Right lobe of liver (tissue), 6 donors: Measurements from ENCODE around the gene CDC20. TPM values are rescaled to one million over a fixed set of nuclear protein-coding genes. Genes with fewer than 3 reads are reported as not detected.

Source experiments
- ATAC-seq, 4 donors: fragments of 200-7000 bp; cut with Tn5 transposase; one replicate each; pipeline ENCODE4 v1.9.1; 2020; ENCODE audit warnings: mild to moderate bottlenecking in 4 of 4, moderate library complexity in 4 of 4
- DNase-seq, 3 donors: peaks; one replicate each; pipeline ENCODE4 v3.0.0-alpha.2; 2020
- H3K27ac ChIP-seq, 3 donors: fragments of 200-600 bp; one replicate each; pipeline ENCODE4 v1.8.0; 2022
- H3K27me3 ChIP-seq, 2 donors: fragments of 200-600 bp; one replicate each; pipeline ENCODE4 v1.8.0; 2022
- H3K36me3 ChIP-seq, 4 donors: fragments of 200-600 bp; sonication (generic) in 1 of 4; one replicate each; pipeline versions ENCODE4 v1.5.1 to v1.8.0; 2017 to 2022; ENCODE audit warnings: control low read depth in 1 of 4
- H3K4me1 ChIP-seq, 4 donors: fragments of 200-600 bp; sonication (generic) in 1 of 4; one replicate each; pipeline versions ENCODE4 v1.5.1 to v1.8.0; 2017 to 2022; ENCODE audit warnings: control low read depth in 1 of 4
- H3K4me3 ChIP-seq, 3 donors: fragments of 200-600 bp; one replicate each; pipeline ENCODE4 v1.8.0; 2022
- H3K9me3 ChIP-seq, 4 donors: fragments of 200-600 bp; sonication (generic) in 1 of 4; one replicate each; pipeline versions ENCODE4 v1.5.1 to v1.8.0; 2017 to 2022; ENCODE audit warnings: control low read depth in 1 of 4
- POLR2A ChIP-seq: fragments of 450-650 bp; IDR thresholded peaks from one replicate; pipeline ENCODE4 v1.6.1; 2017; ENCODE audit warnings: antibody characterized with exemption, mild to moderate bottlenecking
- WGBS: methylation state at CpG from one replicate; pipeline ENCODE4 v1.1.6; 2018; ENCODE audit warnings: low coverage, low lambda C conversion rate; ENCODE audit not compliant: insufficient coverage; ENCODE audit errors: missing lambda C conversion rate; 5-methylcytosine and 5-hydroxymethylcytosine counted together
- intact Hi-C, 2 donors: fragments of 100-400 bp; cut with DNase I; formaldehyde crosslinking; loops; one replicate each; pipeline versions ENCODE4 v1.11.2 to v1.14.1; 2022
- total RNA-seq, 6 experiments: library from RNA; depleted of rRNA in 2 of 6; stranded (reverse); fragments of >200 nt in 2 of 6; fragmentation: NEBNext Ultra II Directional in 3 of 6; extraction: Animal tissue kit (Norgen Biotek cat#: 25700) in 3 of 6; gene quantifications; one replicate each; pipeline versions ENCODE4 v1.1.0 to v1.2.4, GENCODE V29; 2016 to 2023
- TF ChIP-seq, protein P1 (sequence below), 4 donors: fragments of 200-600 bp in 3 of 4; fragments of 450-650 bp in 1 of 4; IDR thresholded peaks; one replicate each; pipeline versions ENCODE4 v1.5.1 to v1.8.0; 2016 to 2022; ENCODE audit warnings: antibody characterized with exemption in 4 of 4, mild to moderate bottlenecking in 2 of 4
- donor health status: DM: no; HTN: yes; CAD: no.
- donor health status: DM: no; HTN: no; CAD: no.
- donor health status: DM: no; HTN: no; CAD: no.
- donor health status: DM: no; HTN: yes; CAD: no.
- donor health status: DM: no; HTN: yes; CAD: no.

Gene CDC20
- total RNA-seq, 6 experiments from 2014 or later, result 0.49 to 5.3 (median 2.3) TPM; not detected in 1

DNA sequence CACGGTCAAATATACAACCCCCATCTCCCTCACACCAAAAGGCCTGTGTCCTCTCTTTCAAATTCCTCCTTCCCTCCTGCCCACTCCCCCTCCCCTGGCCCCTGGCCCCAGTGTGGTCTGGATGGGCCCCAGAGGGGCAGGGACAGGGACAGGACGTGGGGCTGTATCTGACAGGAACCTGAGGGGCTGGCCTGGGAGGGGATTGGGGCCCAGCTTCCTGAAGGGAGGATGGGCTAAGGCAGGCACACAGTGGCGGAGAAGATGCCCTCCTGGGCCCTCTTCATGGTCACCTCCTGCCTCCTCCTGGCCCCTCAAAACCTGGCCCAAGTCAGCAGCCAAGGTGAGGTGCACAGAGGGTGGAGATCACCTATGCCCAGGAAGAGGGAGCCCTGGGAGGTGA is 21.2 kb upstream of the CDC20 start, which contains the start of gene MPL:
TSS of gene MPL (plus strand) at position 231 of the 400 bp plus-strand sequence. CDS start at position 262, 31 bp downstream.
- Histone ChIP-seq H3K36me3 (no peaks in the 10 kb centered on the region), H3K27me3 (no peaks in the 10 kb centered on the region), H3K27ac (no peak within 1 kb of the TSS), H3K4me3 (no peak within 1 kb of the TSS), H3K4me1 (no peaks in the 10 kb centered on the region), H3K9me3 (no peaks in the 10 kb centered on the region)
- intact Hi-C loops, result no loop called here
- DNase-seq, result no peak
- TF ChIP-seq POLR2A, result no peak
- TF ChIP-seq, protein P1, sequence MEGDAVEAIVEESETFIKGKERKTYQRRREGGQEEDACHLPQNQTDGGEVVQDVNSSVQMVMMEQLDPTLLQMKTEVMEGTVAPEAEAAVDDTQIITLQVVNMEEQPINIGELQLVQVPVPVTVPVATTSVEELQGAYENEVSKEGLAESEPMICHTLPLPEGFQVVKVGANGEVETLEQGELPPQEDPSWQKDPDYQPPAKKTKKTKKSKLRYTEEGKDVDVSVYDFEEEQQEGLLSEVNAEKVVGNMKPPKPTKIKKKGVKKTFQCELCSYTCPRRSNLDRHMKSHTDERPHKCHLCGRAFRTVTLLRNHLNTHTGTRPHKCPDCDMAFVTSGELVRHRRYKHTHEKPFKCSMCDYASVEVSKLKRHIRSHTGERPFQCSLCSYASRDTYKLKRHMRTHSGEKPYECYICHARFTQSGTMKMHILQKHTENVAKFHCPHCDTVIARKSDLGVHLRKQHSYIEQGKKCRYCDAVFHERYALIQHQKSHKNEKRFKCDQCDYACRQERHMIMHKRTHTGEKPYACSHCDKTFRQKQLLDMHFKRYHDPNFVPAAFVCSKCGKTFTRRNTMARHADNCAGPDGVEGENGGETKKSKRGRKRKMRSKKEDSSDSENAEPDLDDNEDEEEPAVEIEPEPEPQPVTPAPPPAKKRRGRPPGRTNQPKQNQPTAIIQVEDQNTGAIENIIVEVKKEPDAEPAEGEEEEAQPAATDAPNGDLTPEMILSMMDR (IDR thresholded peaks at IDR 0.05), result no peak
- WGBS, result 50% methylated on average over 1 of the region's 3 CpGs
- ATAC-seq, result no peak

DNA sequence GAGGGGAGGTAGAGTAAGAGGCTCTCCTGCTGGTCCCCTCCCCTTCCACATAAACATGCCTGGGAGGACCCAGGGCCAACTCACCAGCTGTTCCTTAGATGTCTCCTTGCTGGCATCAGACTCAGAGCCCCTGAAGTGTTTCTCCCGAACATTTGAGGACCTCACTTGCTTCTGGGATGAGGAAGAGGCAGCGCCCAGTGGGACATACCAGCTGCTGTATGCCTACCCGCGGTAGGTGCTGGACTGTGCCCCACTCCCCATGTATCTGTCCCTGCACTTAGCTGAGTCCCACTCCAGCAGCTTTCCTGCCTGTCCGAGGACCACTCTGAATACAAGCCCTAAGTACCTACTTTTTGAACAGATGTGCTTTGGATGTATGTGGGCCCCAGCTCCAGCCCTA is 20.8 kb upstream of the CDC20 start:
- ATAC-seq (no peak), DNase-seq (no peak)
- intact Hi-C loops, result no loop called here
- no peak overlapping the region for H3K27ac ChIP-seq
- H3K4me1 ChIP-seq, result no peaks in the 10 kb centered on the region
- H3K27me3 ChIP-seq, result no peaks in the 10 kb centered on the region
- TF ChIP-seq POLR2A, result no peak
- TF ChIP-seq, protein P1 (IDR thresholded peaks at IDR 0.05), result no peak
- no peak overlapping the region for H3K4me3 ChIP-seq
- no peaks in the 10 kb centered on the region for H3K36me3 ChIP-seq
- WGBS, result no CpG with 5 or more reads among the region's 5 CpGs
- H3K9me3 ChIP-seq, result no peaks in the 10 kb centered on the region

DNA sequence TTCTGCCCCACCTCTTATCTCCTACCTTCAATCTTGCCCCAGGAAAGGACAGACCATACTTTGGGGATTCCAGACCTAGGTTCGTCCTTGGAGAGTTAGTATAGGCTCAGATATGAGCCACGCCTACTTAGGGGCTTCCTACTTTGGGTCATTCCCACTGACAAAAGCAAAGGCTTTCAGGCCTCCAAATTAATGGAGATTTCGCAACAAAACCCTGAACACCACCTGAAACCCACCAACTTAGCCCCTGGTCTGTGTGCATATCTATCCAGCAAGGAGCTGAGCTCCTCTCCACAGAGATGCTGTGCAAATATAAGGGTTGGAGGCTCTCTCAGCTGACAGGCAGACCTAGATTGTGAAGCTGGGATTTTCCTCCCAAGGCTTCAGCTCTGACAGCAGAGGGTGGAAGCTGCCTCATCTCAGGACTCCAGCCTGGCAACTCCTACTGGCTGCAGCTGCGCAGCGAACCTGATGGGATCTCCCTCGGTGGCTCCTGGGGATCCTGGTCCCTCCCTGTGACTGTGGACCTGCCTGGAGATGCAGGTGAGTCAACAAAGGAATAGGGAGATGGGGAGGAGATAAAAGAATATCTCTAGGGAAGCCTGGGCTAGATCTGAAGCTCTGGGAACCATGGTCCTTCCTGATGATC is 19.1 kb upstream of the CDC20 start:
- H3K36me3 ChIP-seq, result no peaks in the 10 kb centered on the region
- H3K4me1 ChIP-seq, result peaks cover 0 to 7% (median 0%) of the 10 kb centered on the region in 4 donors
- no peak for TF ChIP-seq POLR2A
- TF ChIP-seq, protein P1 (IDR thresholded peaks at IDR 0.05), result no peak
- no peak overlapping the region for H3K27ac ChIP-seq
- ATAC-seq (no peak), DNase-seq (no peak)
- no peaks in the 10 kb centered on the region for H3K9me3 ChIP-seq
- H3K27me3 ChIP-seq, result no peaks in the 10 kb centered on the region
- intact Hi-C loops, result no loop called here
- WGBS, result 80% methylated on average over 1 of the region's 6 CpGs
- no peak overlapping the region for H3K4me3 ChIP-seq

DNA sequence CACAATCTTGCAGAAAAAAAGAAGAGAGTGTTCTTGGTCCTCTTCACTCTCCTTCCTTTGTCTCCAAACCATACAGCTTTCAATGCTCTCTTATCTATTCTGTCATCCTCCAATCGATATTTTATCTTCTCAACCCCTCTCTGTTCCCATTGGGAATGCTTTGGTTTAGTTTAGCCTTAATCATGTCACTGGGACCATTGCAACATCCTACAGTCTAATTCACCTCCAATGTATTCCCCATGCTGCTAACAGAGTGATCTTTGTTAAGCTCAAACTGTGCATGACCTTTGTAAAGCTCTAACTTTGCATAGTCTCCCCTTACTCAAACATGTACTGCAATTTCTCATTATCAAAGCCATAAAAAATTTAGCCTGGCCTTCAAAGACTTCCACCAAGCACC is 18.2 kb upstream of the CDC20 start:
- DNase-seq (no peak), ATAC-seq (no peak)
- H3K4me3 ChIP-seq, result no peak overlapping the region
- 27% methylated on average over 1 of the region's 1 CpG for WGBS
- peaks cover 0 to 10% (median 2%) of the 10 kb centered on the region in 4 donors for H3K4me1 ChIP-seq
- H3K27me3 ChIP-seq, result no peaks in the 10 kb centered on the region
- no peak overlapping the region for H3K27ac ChIP-seq
- TF ChIP-seq POLR2A, result no peak
- TF ChIP-seq, protein P1 (IDR thresholded peaks at IDR 0.05), result no peak
- intact Hi-C loops, result no loop called here
- no peaks in the 10 kb centered on the region for H3K9me3 ChIP-seq
- no peaks in the 10 kb centered on the region for H3K36me3 ChIP-seq
